Trophoblast cell (in vitro differentiated cells and primary cell): ENCODE measurements around the gene JAML.
A peak's percentile ranks its signal among the peaks of the same experiment; 100 is the strongest.

ENCODE experiments used
- DNase-seq, 2 donors: peaks; one replicate each; pipeline ENCODE4 v3.0.0-alpha.2; 2016
- H2AFZ ChIP-seq: 2 replicates; pipeline ENCODE4 v1.6.1; 2013; ENCODE audit warnings: low read length, moderate library complexity, mild to moderate bottlenecking; ENCODE audit not compliant: insufficient read depth, poor library complexity
- H2AK5ac ChIP-seq: 2 replicates; pipeline ENCODE4 v1.6.1; 2013; ENCODE audit warnings: mild to moderate bottlenecking, low read length
- H2BK120ac ChIP-seq: 2 replicates; pipeline ENCODE4 v1.6.1; 2013; ENCODE audit warnings: low read length, mild to moderate bottlenecking, moderate library complexity; ENCODE audit not compliant: insufficient read depth, poor library complexity
- H2BK12ac ChIP-seq: 2 replicates; pipeline ENCODE4 v1.6.1; 2013; ENCODE audit warnings: mild to moderate bottlenecking, low read length, moderate library complexity
- H2BK5ac ChIP-seq: 2 replicates; pipeline ENCODE4 v1.6.1; 2013; ENCODE audit warnings: low read length, low read depth, moderate library complexity, mild to moderate bottlenecking; ENCODE audit not compliant: poor library complexity
- H3K14ac ChIP-seq: 2 replicates; pipeline ENCODE4 v1.6.1; 2013; ENCODE audit warnings: mild to moderate bottlenecking, low read length
- H3K18ac ChIP-seq: 2 replicates; pipeline ENCODE4 v1.6.1; 2013; ENCODE audit warnings: mild to moderate bottlenecking, low read length
- H3K23ac ChIP-seq: 2 replicates; pipeline ENCODE4 v1.6.1; 2013; ENCODE audit warnings: low read length
- H3K27ac ChIP-seq: 2 replicates; pipeline ENCODE4 v1.5.1; 2013; ENCODE audit warnings: low read depth, mild to moderate bottlenecking, inconsistent platforms, low read length, moderate library complexity
- H3K27me3 ChIP-seq: 2 replicates; pipeline ENCODE4 v1.6.1; 2013; ENCODE audit warnings: inconsistent platforms, mild to moderate bottlenecking, low read length, moderate library complexity; ENCODE audit not compliant: insufficient read depth
- H3K36me3 ChIP-seq, 2 experiments: 1 replicate in 1 of 2; 2 replicates in 1 of 2; pipeline ENCODE4 v1.6.1; 2013; ENCODE audit warnings: low read length in 2 of 2, mild to moderate bottlenecking in 2 of 2, moderate library complexity in 1 of 2; ENCODE audit not compliant: insufficient read depth in 2 of 2, control insufficient read depth in 1 of 2
- H3K4ac ChIP-seq: 2 replicates; pipeline ENCODE4 v1.6.1; 2013; ENCODE audit warnings: low read depth, mild to moderate bottlenecking, low read length, moderate library complexity
- H3K4me1 ChIP-seq, 2 experiments: 1 replicate in 1 of 2; 2 replicates in 1 of 2; pipeline ENCODE4 v1.6.1; 2013; ENCODE audit warnings: low read length in 2 of 2, mild to moderate bottlenecking in 2 of 2, moderate library complexity in 1 of 2; ENCODE audit not compliant: insufficient read depth in 2 of 2, control insufficient read depth in 1 of 2
- H3K4me2 ChIP-seq: 2 replicates; pipeline ENCODE4 v1.6.1; 2013; ENCODE audit warnings: inconsistent platforms, mild to moderate bottlenecking, low read length, moderate library complexity
- H3K4me3 ChIP-seq: 2 replicates; pipeline ENCODE4 v1.5.1; 2013; ENCODE audit warnings: mild to moderate bottlenecking, low read depth, low read length, inconsistent platforms
- H3K79me1 ChIP-seq: one replicate; pipeline ENCODE4 v1.6.1; 2013; ENCODE audit warnings: low read length
- H3K79me2 ChIP-seq: 2 replicates; pipeline ENCODE4 v1.6.1; 2013; ENCODE audit warnings: low read length, mild to moderate bottlenecking; ENCODE audit not compliant: control insufficient read depth, insufficient read depth, poor library complexity
- H3K9ac ChIP-seq: 2 replicates; pipeline ENCODE4 v1.6.1; 2013; ENCODE audit warnings: mild to moderate bottlenecking, low read length
- H3K9me3 ChIP-seq: 2 replicates; pipeline ENCODE4 v1.6.1; 2013; ENCODE audit warnings: low read depth, mild to moderate bottlenecking, control low read depth, inconsistent platforms, low read length; ENCODE audit not compliant: insufficient read depth
- H4K12ac ChIP-seq: 2 replicates; pipeline ENCODE4 v1.6.1; 2013; ENCODE audit warnings: low read depth, mild to moderate bottlenecking, low read length, moderate library complexity
- H4K8ac ChIP-seq: 2 replicates; pipeline ENCODE4 v1.6.1; 2013; ENCODE audit warnings: low read depth, mild to moderate bottlenecking, low read length, moderate library complexity
- H4K91ac ChIP-seq: one replicate; pipeline ENCODE4 v1.6.1; 2013; ENCODE audit warnings: low read depth, mild to moderate bottlenecking, low read length, moderate library complexity
- WGBS: extraction: QIAGEN DNeasy Blood & Tissue Kit; methylation state at CpG from one replicate; pipeline ENCODE4 v1.1.7; 2013; ENCODE audit warnings: missing lambda C conversion rate; ENCODE audit not compliant: insufficient read length, insufficient coverage; ENCODE audit errors: extremely low coverage; 5-methylcytosine and 5-hydroxymethylcytosine counted together

JAML gene

GRCh38 chr11:118168751-118169150 lies 56.1 kb downstream of the JAML start:
- H3K23ac ChIP-seq: no peak overlapping the region
- no peak overlapping the region for H3K18ac ChIP-seq
- H3K4ac ChIP-seq: no peak overlapping the region
- no peak overlapping the region for H2BK12ac ChIP-seq
- H2BK120ac ChIP-seq: no peak overlapping the region
- no peaks in the 10 kb centered on the region for H3K4me1 ChIP-seq
- no peak overlapping the region for H3K27ac ChIP-seq
- H3K9ac ChIP-seq: no peak overlapping the region
- peaks cover 3% of the 10 kb centered on the region for H3K9me3 ChIP-seq
- no peaks in the 10 kb centered on the region for H3K79me1 ChIP-seq
- H2AK5ac ChIP-seq: no peak overlapping the region
- no peak overlapping the region for H3K14ac ChIP-seq
- H3K79me2 ChIP-seq: no peaks in the 10 kb centered on the region
- H2AFZ ChIP-seq: no peak overlapping the region
- no peak overlapping the region for H4K8ac ChIP-seq
- no peak overlapping the region for H3K4me3 ChIP-seq
- H3K27me3 ChIP-seq: no peaks in the 10 kb centered on the region
- H3K36me3 ChIP-seq: no peaks in the 10 kb centered on the region
- DNase-seq: peak; percentile 69 to 71
- no CpG with 5 or more reads among the region's 3 CpGs for WGBS
- no peak overlapping the region for H2BK5ac ChIP-seq
- no peak overlapping the region for H4K91ac ChIP-seq
- H3K4me2 ChIP-seq: no peak overlapping the region
- H4K12ac ChIP-seq: no peak overlapping the region

- H4K8ac ChIP-seq: no peak overlapping the region
- no peak overlapping the region for H3K14ac ChIP-seq
- peaks cover 4% of the 10 kb centered on the region for H3K9me3 ChIP-seq
- H3K27ac ChIP-seq: no peak overlapping the region
- H4K12ac ChIP-seq: no peak overlapping the region
- H2BK12ac ChIP-seq: no peak overlapping the region
- H3K23ac ChIP-seq: no peak overlapping the region
- H3K9ac ChIP-seq: no peak overlapping the region
- no peak for DNase-seq
- no peak overlapping the region for H4K91ac ChIP-seq
- H3K79me1 ChIP-seq: no peaks in the 10 kb centered on the region
- no peak overlapping the region for H2AFZ ChIP-seq
- H2BK5ac ChIP-seq: no peak overlapping the region
- no peak overlapping the region for H3K18ac ChIP-seq
- no peak overlapping the region for H3K4me2 ChIP-seq
- H3K4me3 ChIP-seq: no peak overlapping the region
- no peak overlapping the region for H2AK5ac ChIP-seq
- H3K4ac ChIP-seq: no peak overlapping the region
- H3K4me1 ChIP-seq: no peaks in the 10 kb centered on the region
- H2BK120ac ChIP-seq: no peak overlapping the region
- no peaks in the 10 kb centered on the region for H3K79me2 ChIP-seq
- WGBS: no CpG with 5 or more reads among the region's 8 CpGs
- H3K36me3 ChIP-seq: no peaks in the 10 kb centered on the region
- H3K27me3 ChIP-seq: no peaks in the 10 kb centered on the region
These were observed 56.5 kb downstream of the JAML start for GRCh38 chr11:118168316-118168715.

GRCh38 chr11:118167906-118168305 lies 56.9 kb downstream of the JAML start:
- Histone ChIP-seq H3K27ac (no peak overlapping the region), H3K4me2 (no peak overlapping the region), H2BK120ac (no peak overlapping the region), H3K36me3 (no peaks in the 10 kb centered on the region), H2AK5ac (no peak overlapping the region), H3K4me3 (no peak overlapping the region), H3K4ac (no peak overlapping the region), H2BK5ac (no peak overlapping the region), H3K27me3 (no peaks in the 10 kb centered on the region), H3K9ac (no peak overlapping the region), H3K9me3 (peaks cover 4% of the 10 kb centered on the region), H2BK12ac (no peak overlapping the region), H3K4me1 (no peaks in the 10 kb centered on the region), H4K91ac (no peak overlapping the region), H3K14ac (no peak overlapping the region), H3K18ac (no peak overlapping the region), H4K12ac (no peak overlapping the region), H4K8ac (no peak overlapping the region), H3K79me1 (no peaks in the 10 kb centered on the region), H2AFZ (no peak overlapping the region), H3K23ac (no peak overlapping the region), H3K79me2 (no peaks in the 10 kb centered on the region)
- no peak for DNase-seq
- no CpG with 5 or more reads among the region's 12 CpGs for WGBS

GRCh38 chr11:118167253-118167652 lies 57.6 kb downstream of the JAML start:
- no peaks in the 10 kb centered on the region for H3K27me3 ChIP-seq
- no peak overlapping the region for H4K8ac ChIP-seq
- H2BK5ac ChIP-seq: no peak overlapping the region
- no peaks in the 10 kb centered on the region for H3K79me2 ChIP-seq
- no peak overlapping the region for H2BK120ac ChIP-seq
- no peak overlapping the region for H2AFZ ChIP-seq
- WGBS: no CpG with 5 or more reads among the region's 2 CpGs
- no peak overlapping the region for H3K4ac ChIP-seq
- peaks cover 4% of the 10 kb centered on the region for H3K9me3 ChIP-seq
- no peak overlapping the region for H3K14ac ChIP-seq
- DNase-seq: no peak
- H4K12ac ChIP-seq: no peak overlapping the region
- no peak overlapping the region for H3K4me3 ChIP-seq
- H3K36me3 ChIP-seq: no peaks in the 10 kb centered on the region
- no peak overlapping the region for H3K23ac ChIP-seq
- no peaks in the 10 kb centered on the region for H3K4me1 ChIP-seq
- no peak overlapping the region for H4K91ac ChIP-seq
- no peak overlapping the region for H3K18ac ChIP-seq
- no peaks in the 10 kb centered on the region for H3K79me1 ChIP-seq
- no peak overlapping the region for H3K27ac ChIP-seq
- no peak overlapping the region for H3K4me2 ChIP-seq
- no peak overlapping the region for H3K9ac ChIP-seq
- no peak overlapping the region for H2BK12ac ChIP-seq
- H2AK5ac ChIP-seq: no peak overlapping the region
